Fibroblast of lung (primary cell): ENCODE measurements around the gene RABIF. TPM values are rescaled to one million over a fixed set of nuclear protein-coding genes. Genes with fewer than 3 reads are reported as not detected.
"Not testable (repeated sequence)": the region's sequence is repeated elsewhere in the genome, so short reads cannot be mapped to it uniquely, and the experiment has no call there.

ENCODE experiments used
- DNase-seq, 2 donors: peaks; one replicate each; pipeline versions ENCODE4 v3.0.0 to v3.0.0-alpha.2; 2010; ENCODE audit warnings: low read depth in 2 of 2
- H2AFZ ChIP-seq: 2 replicates; pipeline ENCODE4 v1.5.1; 2012; ENCODE audit warnings: low read length, control low read depth, inconsistent platforms
- H3K27ac ChIP-seq: 2 replicates; pipeline ENCODE4 v1.5.1; 2011; ENCODE audit warnings: low read length, control low read depth; ENCODE audit not compliant: insufficient read depth
- H3K27me3 ChIP-seq: 2 replicates; pipeline ENCODE4 v1.5.1; 2011; ENCODE audit warnings: mild to moderate bottlenecking, low read length; ENCODE audit not compliant: control insufficient read depth, insufficient read depth
- H3K36me3 ChIP-seq: 2 replicates; pipeline ENCODE4 v1.5.1; 2011; ENCODE audit warnings: low read length; ENCODE audit not compliant: control insufficient read depth, insufficient read depth
- H3K4me1 ChIP-seq: 2 replicates; pipeline ENCODE4 v1.5.1; 2011; ENCODE audit warnings: low read length; ENCODE audit not compliant: control insufficient read depth, insufficient read depth; ENCODE audit errors: extremely low read depth
- H3K4me2 ChIP-seq: 2 replicates; pipeline ENCODE4 v1.5.1; 2011; ENCODE audit warnings: low read length, control low read depth; ENCODE audit not compliant: insufficient read depth; ENCODE audit errors: extremely low read depth
- H3K4me3 ChIP-seq, 4 experiments: fragments of 200-600 bp in 1 of 4; sonication (generic) in 1 of 4; replicated peaks in 1 of 4; 2 replicates each; pipeline ENCODE4 v1.5.1; 2011 to 2016; ENCODE audit warnings: low read length in 4 of 4, low read depth in 3 of 4, mild to moderate bottlenecking in 3 of 4, control low read depth in 2 of 4, inconsistent platforms in 1 of 4, mixed read lengths in 1 of 4; ENCODE audit not compliant: insufficient read depth in 1 of 4; ENCODE audit errors: control extremely low read depth in 1 of 4
- H3K79me2 ChIP-seq: 2 replicates; pipeline ENCODE4 v1.5.1; 2012; ENCODE audit warnings: mild to moderate bottlenecking, low read length, inconsistent platforms; ENCODE audit not compliant: control insufficient read depth, insufficient read depth
- H3K9ac ChIP-seq: 2 replicates; pipeline ENCODE4 v1.5.1; 2011; ENCODE audit warnings: mild to moderate bottlenecking, low read length, control low read depth; ENCODE audit not compliant: insufficient read depth
- H3K9me3 ChIP-seq: 2 replicates; pipeline ENCODE4 v1.5.1; 2012; ENCODE audit warnings: low read depth, low read length; ENCODE audit not compliant: control insufficient read depth, insufficient read depth
- H4K20me1 ChIP-seq: 2 replicates; pipeline ENCODE4 v1.5.1; 2011; ENCODE audit warnings: low read length; ENCODE audit not compliant: control insufficient read depth, insufficient read depth; ENCODE audit errors: extremely low read depth
- EZH2 ChIP-seq: IDR thresholded peaks from 2 replicates; pipeline ENCODE4 v1.5.1; 2012; ENCODE audit warnings: low read length, control low read depth, mild to moderate bottlenecking; ENCODE audit errors: missing control alignments
- polyA plus RNA-seq, 2 donors: library from polyadenylated mRNA; depleted of rRNA in 1 of 2; stranded (reverse) in 1 of 2; unstranded in 1 of 2; fragments of >200 nt; gene quantifications; 2 replicates each; pipeline ENCODE4 v1.2.1, GENCODE V29; 2011 to 2012; ENCODE audit warnings: missing spikeins in 1 of 2
- total RNA-seq: library from RNA; depleted of rRNA; stranded (reverse); fragments of >200 nt; gene quantifications from 2 replicates; pipeline ENCODE4 v1.2.1, GENCODE V29; 2014
- TF ChIP-seq, protein P1 (sequence below), 2 donors: IDR thresholded peaks in 1 of 2; conservative IDR thresholded peaks in 1 of 2; 1 replicate in 1 of 2; 2 replicates in 1 of 2; pipeline ENCODE4 v1.5.1; 2011 to 2012; ENCODE audit warnings: low read length in 2 of 2, control low read depth in 1 of 2, inconsistent platforms in 1 of 2, low read depth in 1 of 2, mild to moderate bottlenecking in 1 of 2

The RABIF gene
- total and polyA plus RNA-seq, 2 donors (not counting 1 experiment from before 2014, with no cell fraction given) = 5.9 to 14.6 TPM

DNA sequence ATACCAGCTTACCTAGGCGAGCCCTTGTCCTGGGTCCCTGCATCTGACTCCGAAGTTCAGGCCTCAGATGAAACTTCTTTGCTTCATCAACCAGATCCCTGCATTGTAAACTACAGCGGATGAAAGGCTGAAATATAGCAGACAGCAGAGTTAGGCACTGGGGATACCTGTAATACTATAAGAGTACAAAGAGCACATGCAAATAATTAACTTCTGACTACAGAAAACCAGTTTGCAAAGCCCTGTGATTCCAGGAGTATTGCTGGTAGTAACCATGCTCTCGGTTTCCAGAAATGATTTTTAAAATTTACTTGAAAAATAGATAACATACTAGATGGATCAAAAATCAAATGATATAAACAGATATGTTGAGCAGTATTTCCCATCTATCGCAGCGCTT lies 20.0 kb upstream of the RABIF start:
- no peak overlapping the region for H2AFZ ChIP-seq
- peaks cover 5% of the 10 kb centered on the region for H3K36me3 ChIP-seq
- no peak overlapping the region for H3K4me2 ChIP-seq
- no peaks in the 10 kb centered on the region for H3K27me3 ChIP-seq
- H4K20me1 ChIP-seq = no peaks in the 10 kb centered on the region
- H3K4me1 ChIP-seq = no peaks in the 10 kb centered on the region
- H3K9me3 ChIP-seq = no peaks in the 10 kb centered on the region
- H3K79me2 ChIP-seq = no peaks in the 10 kb centered on the region
- no peak for DNase-seq
- H3K4me3 ChIP-seq = no peak overlapping the region
- TF ChIP-seq, protein P1, sequence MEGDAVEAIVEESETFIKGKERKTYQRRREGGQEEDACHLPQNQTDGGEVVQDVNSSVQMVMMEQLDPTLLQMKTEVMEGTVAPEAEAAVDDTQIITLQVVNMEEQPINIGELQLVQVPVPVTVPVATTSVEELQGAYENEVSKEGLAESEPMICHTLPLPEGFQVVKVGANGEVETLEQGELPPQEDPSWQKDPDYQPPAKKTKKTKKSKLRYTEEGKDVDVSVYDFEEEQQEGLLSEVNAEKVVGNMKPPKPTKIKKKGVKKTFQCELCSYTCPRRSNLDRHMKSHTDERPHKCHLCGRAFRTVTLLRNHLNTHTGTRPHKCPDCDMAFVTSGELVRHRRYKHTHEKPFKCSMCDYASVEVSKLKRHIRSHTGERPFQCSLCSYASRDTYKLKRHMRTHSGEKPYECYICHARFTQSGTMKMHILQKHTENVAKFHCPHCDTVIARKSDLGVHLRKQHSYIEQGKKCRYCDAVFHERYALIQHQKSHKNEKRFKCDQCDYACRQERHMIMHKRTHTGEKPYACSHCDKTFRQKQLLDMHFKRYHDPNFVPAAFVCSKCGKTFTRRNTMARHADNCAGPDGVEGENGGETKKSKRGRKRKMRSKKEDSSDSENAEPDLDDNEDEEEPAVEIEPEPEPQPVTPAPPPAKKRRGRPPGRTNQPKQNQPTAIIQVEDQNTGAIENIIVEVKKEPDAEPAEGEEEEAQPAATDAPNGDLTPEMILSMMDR (conservative IDR thresholded peaks at IDR 0.05 in 1 of 2, IDR thresholded peaks at IDR 0.05 in 1 of 2; ENCODE audit: low read depth in 1 of 2, low read length in 2 of 2) = no peak
- no peak for TF ChIP-seq EZH2
- H3K9ac ChIP-seq = no peak overlapping the region
- H3K27ac ChIP-seq = no peak overlapping the region

GRCh38 chr1:202905331-202905730 lies 16.4 kb upstream of the RABIF start:
- no peaks in the 10 kb centered on the region for H4K20me1 ChIP-seq
- no peaks in the 10 kb centered on the region for H3K9me3 ChIP-seq
- H3K9ac ChIP-seq = no peak overlapping the region
- H3K27ac ChIP-seq = no peak overlapping the region
- H2AFZ ChIP-seq = no peak overlapping the region
- DNase-seq = no peak
- no peak overlapping the region for H3K4me2 ChIP-seq
- no peak overlapping the region for H3K4me3 ChIP-seq
- no peaks in the 10 kb centered on the region for H3K4me1 ChIP-seq
- no peaks in the 10 kb centered on the region for H3K36me3 ChIP-seq
- no peaks in the 10 kb centered on the region for H3K27me3 ChIP-seq
- no peaks in the 10 kb centered on the region for H3K79me2 ChIP-seq
- no peak for TF ChIP-seq EZH2

- not testable (repeated sequence) for H3K4me3 ChIP-seq, H3K27me3 ChIP-seq, H3K4me1 ChIP-seq, H4K20me1 ChIP-seq, H3K79me2 ChIP-seq, H3K36me3 ChIP-seq, H3K9ac ChIP-seq, H3K9me3 ChIP-seq, DNase-seq, H2AFZ ChIP-seq, H3K4me2 ChIP-seq, H3K27ac ChIP-seq
These were observed 14.9 kb upstream of the RABIF start for GRCh38 chr1:202903808-202904207.

DNA sequence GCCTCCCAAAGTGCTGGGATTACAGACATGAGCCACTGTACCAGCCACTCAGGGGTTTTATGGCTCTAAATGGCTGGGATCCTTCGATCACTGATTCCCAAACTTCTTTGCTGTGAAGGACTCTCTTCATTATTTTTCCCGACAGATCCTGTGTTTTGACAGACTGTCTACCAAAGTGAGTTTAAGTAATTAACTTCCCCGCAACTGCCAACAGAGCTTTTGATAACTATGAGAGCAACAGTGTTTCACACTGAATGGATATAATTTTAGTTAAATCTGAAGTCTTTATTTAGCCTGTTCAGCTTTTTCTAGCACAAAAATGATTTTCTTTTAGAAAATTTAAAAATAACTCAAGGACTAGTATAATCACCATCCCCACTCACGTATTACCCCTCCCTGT lies 12.6 kb upstream of the RABIF start:
- H3K79me2 ChIP-seq = no peaks in the 10 kb centered on the region
- peaks cover 3% of the 10 kb centered on the region for H3K36me3 ChIP-seq
- no peak for DNase-seq
- no peaks in the 10 kb centered on the region for H4K20me1 ChIP-seq
- no peaks in the 10 kb centered on the region for H3K9me3 ChIP-seq
- no peak overlapping the region for H3K9ac ChIP-seq
- H3K4me2 ChIP-seq = no peak overlapping the region
- H3K4me3 ChIP-seq = no peak overlapping the region
- H2AFZ ChIP-seq = no peak overlapping the region
- no peaks in the 10 kb centered on the region for H3K4me1 ChIP-seq
- H3K27me3 ChIP-seq = no peaks in the 10 kb centered on the region
- H3K27ac ChIP-seq = no peak overlapping the region
- TF ChIP-seq, protein P1 (conservative IDR thresholded peaks at IDR 0.05 in 1 of 2, IDR thresholded peaks at IDR 0.05 in 1 of 2; ENCODE audit: low read depth in 1 of 2, low read length in 2 of 2) = no peak
- no peak for TF ChIP-seq EZH2
